Activated T-helper 17 cell treated with anti-CD3 and anti-CD28 coated beads, Interleukin-2, amount 50 U/mL, for 72 hours (primary cell): ENCODE results near the gene HMBS. TPM values are rescaled to one million over a fixed set of nuclear protein-coding genes. Genes with fewer than 3 reads are reported as not detected.
A peak's percentile ranks its signal among the peaks of the same experiment; 100 is the strongest.
"Not testable (repeated sequence)": the region's sequence is repeated elsewhere in the genome, so short reads cannot be mapped to it uniquely, and the experiment has no call there.

Experiments used
- ATAC-seq: fragments of 150-1000 bp; cut with Tn5 transposase; replicated peaks from 2 replicates; pipeline ENCODE4 v1.10.0; 2021; ENCODE audit warnings: mild to moderate bottlenecking, moderate library complexity
- H3K27ac Mint-ChIP-seq: one replicate; pipeline ENCODE4 v1.8.0; 2022; ENCODE audit warnings: mixed read lengths
- H3K27me3 Mint-ChIP-seq: one replicate; pipeline ENCODE4 v1.8.0; 2022; ENCODE audit warnings: mixed read lengths
- H3K36me3 Mint-ChIP-seq: one replicate; pipeline ENCODE4 v1.8.0; 2022; ENCODE audit warnings: low read depth, mild to moderate bottlenecking, mixed read lengths
- H3K4me1 Mint-ChIP-seq: one replicate; pipeline ENCODE4 v1.8.0; 2022; ENCODE audit warnings: mixed read lengths
- H3K4me3 Mint-ChIP-seq: one replicate; pipeline ENCODE4 v1.8.0; 2022; ENCODE audit warnings: mild to moderate bottlenecking, mixed read lengths
- H3K9me3 Mint-ChIP-seq: one replicate; pipeline ENCODE4 v1.8.0; 2022; ENCODE audit warnings: mixed read lengths
- total RNA-seq, 2 donors: library from RNA; stranded (reverse); gene quantifications; one replicate each; pipeline ENCODE4 v1.2.3, GENCODE V29; 2022

The HMBS gene
- total RNA-seq, 2 donors from 2014 or later: 15.7 to 26.3 TPM

- no peaks in the 10 kb centered on the region for H3K9me3 Mint-ChIP-seq
- H3K4me3 Mint-ChIP-seq: peak overlapping the region; percentile 95
- peak; percentile 1 for ATAC-seq
- peak overlapping the region; percentile 91 for H3K27ac Mint-ChIP-seq
- peaks cover 61% of the 10 kb centered on the region for H3K36me3 Mint-ChIP-seq
- H3K27me3 Mint-ChIP-seq: no peaks in the 10 kb centered on the region
- peaks cover 32% of the 10 kb centered on the region for H3K4me1 Mint-ChIP-seq
Measured at GRCh38 chr11:119056421-119056999, 28.2 kb upstream of the HMBS start.

- peak within 1 kb of the TSS; percentile 91 for H3K27ac Mint-ChIP-seq
- peaks cover 29% of the 10 kb centered on the region for H3K4me1 Mint-ChIP-seq
- H3K27me3 Mint-ChIP-seq: no peaks in the 10 kb centered on the region
- ATAC-seq: peak; percentile 96
- peak within 1 kb of the TSS; percentile 95 for H3K4me3 Mint-ChIP-seq
- H3K36me3 Mint-ChIP-seq: peaks cover 55% of the 10 kb centered on the region
- H3K9me3 Mint-ChIP-seq: no peaks in the 10 kb centered on the region
Measured at GRCh38 chr11:119057000-119057769, 27.5 kb upstream of the HMBS start, which contains the start of gene HYOU1. Gene HYOU1 (minus strand): TSS chr11:119057205. CDS start chr11:119056160, 1,045 bp downstream.

GRCh38 chr11:119059128-119059527, 25.6 kb upstream of the HMBS start:
- H3K27me3 Mint-ChIP-seq, H3K4me3 Mint-ChIP-seq, H3K27ac Mint-ChIP-seq, H3K9me3 Mint-ChIP-seq, ATAC-seq: not testable (repeated sequence)
- peaks cover 17% of the 10 kb centered on the region for H3K4me1 Mint-ChIP-seq
- H3K36me3 Mint-ChIP-seq: peaks cover 40% of the 10 kb centered on the region

- peaks cover 21% of the 10 kb centered on the region for H3K4me1 Mint-ChIP-seq
- no peak for ATAC-seq
- no peak overlapping the region for H3K4me3 Mint-ChIP-seq
- H3K27me3 Mint-ChIP-seq: no peaks in the 10 kb centered on the region
- peaks cover 29% of the 10 kb centered on the region for H3K36me3 Mint-ChIP-seq
- H3K9me3 Mint-ChIP-seq: no peaks in the 10 kb centered on the region
- no peak overlapping the region for H3K27ac Mint-ChIP-seq
Measured at GRCh38 chr11:119061256-119061655, 23.4 kb upstream of the HMBS start.

GRCh38 chr11:119062779-119063178, 21.9 kb upstream of the HMBS start:
- no peaks in the 10 kb centered on the region for H3K9me3 Mint-ChIP-seq

GRCh38 chr11:119065369-119065768, 19.3 kb upstream of the HMBS start:
- peaks cover 22% of the 10 kb centered on the region for H3K4me1 Mint-ChIP-seq
- no peaks in the 10 kb centered on the region for H3K27me3 Mint-ChIP-seq
- H3K9me3 Mint-ChIP-seq: no peaks in the 10 kb centered on the region
- H3K36me3 Mint-ChIP-seq: peaks cover 45% of the 10 kb centered on the region
- peak overlapping the region; percentile 97 for H3K4me3 Mint-ChIP-seq
- ATAC-seq: peak; percentile 20
- peak overlapping the region; percentile 16 for H3K27ac Mint-ChIP-seq

More at GRCh38 chr11:119062779-119063178, 21.9 kb upstream of the HMBS start:
- no peaks in the 10 kb centered on the region for H3K27me3 Mint-ChIP-seq
- H3K4me3 Mint-ChIP-seq: no peak overlapping the region
- no peak overlapping the region for H3K27ac Mint-ChIP-seq
- peaks cover 21% of the 10 kb centered on the region for H3K4me1 Mint-ChIP-seq
- H3K36me3 Mint-ChIP-seq: peaks cover 31% of the 10 kb centered on the region
- no peak for ATAC-seq

- Mint-ChIP-seq H3K27ac (peak within 1 kb of the TSS; percentile 99), H3K9me3 (no peaks in the 10 kb centered on the region), H3K36me3 (peaks cover 63% of the 10 kb centered on the region), H3K4me1 (peaks cover 23% of the 10 kb centered on the region), H3K27me3 (no peaks in the 10 kb centered on the region), H3K4me3 (peak within 1 kb of the TSS; percentile 97)
- peak; percentile 97 for ATAC-seq
Measured at GRCh38 chr11:119067371-119068222, 17.1 kb upstream of the HMBS start, which contains the start of gene VPS11. Gene VPS11 (plus strand): TSS chr11:119067818. CDS start chr11:119067824, 6 bp downstream.

GRCh38 chr11:119077839-119078238, 6.8 kb upstream of the HMBS start:
- Mint-ChIP-seq H3K27me3 (no peaks in the 10 kb centered on the region), H3K36me3 (peaks cover 93% of the 10 kb centered on the region), H3K4me3 (no peak overlapping the region), H3K9me3 (no peaks in the 10 kb centered on the region), H3K27ac (no peak overlapping the region), H3K4me1 (peaks cover 2% of the 10 kb centered on the region)
- ATAC-seq: no peak

- Mint-ChIP-seq H3K27me3 (no peaks in the 10 kb centered on the region), H3K36me3 (peaks cover 83% of the 10 kb centered on the region), H3K27ac (no peak overlapping the region), H3K4me3 (no peak overlapping the region), H3K4me1 (no peaks in the 10 kb centered on the region), H3K9me3 (no peaks in the 10 kb centered on the region)
- ATAC-seq: no peak
Measured at GRCh38 chr11:119078675-119079420, 5.8 kb upstream of the HMBS start.

- no peak overlapping the region for H3K4me3 Mint-ChIP-seq
- ATAC-seq: no peak
- H3K27ac Mint-ChIP-seq: peak overlapping the region; percentile 20
- H3K27me3 Mint-ChIP-seq: no peaks in the 10 kb centered on the region
- H3K36me3 Mint-ChIP-seq: peaks cover 59% of the 10 kb centered on the region
- no peaks in the 10 kb centered on the region for H3K4me1 Mint-ChIP-seq
- H3K9me3 Mint-ChIP-seq: no peaks in the 10 kb centered on the region
Measured at GRCh38 chr11:119081682-119082260, 2.9 kb upstream of the HMBS start.

GRCh38 chr11:119085437-119085847, 761 bp downstream of the HMBS start:
- peaks cover 31% of the 10 kb centered on the region for H3K36me3 Mint-ChIP-seq
- ATAC-seq: peak; percentile 39
- H3K27ac Mint-ChIP-seq: peak overlapping the region; percentile 93
- no peaks in the 10 kb centered on the region for H3K9me3 Mint-ChIP-seq
- H3K4me1 Mint-ChIP-seq: no peaks in the 10 kb centered on the region
- peak overlapping the region; percentile 96 for H3K4me3 Mint-ChIP-seq
- H3K27me3 Mint-ChIP-seq: no peaks in the 10 kb centered on the region

- Mint-ChIP-seq H3K27me3 (no peaks in the 10 kb centered on the region), H3K27ac (no peak overlapping the region), H3K4me1 (peaks cover under 1% of the 10 kb centered on the region), H3K9me3 (no peaks in the 10 kb centered on the region), H3K4me3 (no peak overlapping the region), H3K36me3 (peaks cover 20% of the 10 kb centered on the region)
- no peak for ATAC-seq
Measured at GRCh38 chr11:119087123-119087522, 2.4 kb downstream of the HMBS start.

GRCh38 chr11:119087747-119088241, 3.1 kb downstream of the HMBS start:
- H3K27ac Mint-ChIP-seq: no peak overlapping the region
- H3K27me3 Mint-ChIP-seq: no peaks in the 10 kb centered on the region
- no peak overlapping the region for H3K4me3 Mint-ChIP-seq

More at GRCh38 chr11:119087747-119088241, 3.1 kb downstream of the HMBS start:
- ATAC-seq: no peak
- H3K4me1 Mint-ChIP-seq: peaks cover 6% of the 10 kb centered on the region
- no peaks in the 10 kb centered on the region for H3K9me3 Mint-ChIP-seq
- H3K36me3 Mint-ChIP-seq: peaks cover 21% of the 10 kb centered on the region
